AG09309 (cell line): ENCODE results near the gene PRLR.

Experiments used
- DNase-seq: peaks from one replicate; pipeline ENCODE4 v3.0.0-alpha.2; 2010; ENCODE audit warnings: low read depth
- H3K4me3 ChIP-seq: 2 replicates; pipeline ENCODE4 v1.5.1; 2011; ENCODE audit warnings: mild to moderate bottlenecking, low read depth, low read length, moderate library complexity; ENCODE audit not compliant: control insufficient read depth
- CTCF ChIP-seq: IDR thresholded peaks from 2 replicates; pipeline ENCODE4 v1.5.1; 2011; ENCODE audit warnings: mild to moderate bottlenecking, low read depth, low read length, inconsistent platforms; ENCODE audit not compliant: insufficient read depth, control insufficient read depth; ENCODE audit errors: missing control alignments

PRLR gene

GRCh38 chr5:35015063-35015462 is 215.2 kb downstream of the PRLR start:
- TF ChIP-seq CTCF, result no peak
- no peak overlapping the region for H3K4me3 ChIP-seq
- no peak for DNase-seq

GRCh38 chr5:35012796-35013195 is 217.5 kb downstream of the PRLR start:
- TF ChIP-seq CTCF, result no peak
- no peak for DNase-seq
- H3K4me3 ChIP-seq, result no peak overlapping the region

DNA sequence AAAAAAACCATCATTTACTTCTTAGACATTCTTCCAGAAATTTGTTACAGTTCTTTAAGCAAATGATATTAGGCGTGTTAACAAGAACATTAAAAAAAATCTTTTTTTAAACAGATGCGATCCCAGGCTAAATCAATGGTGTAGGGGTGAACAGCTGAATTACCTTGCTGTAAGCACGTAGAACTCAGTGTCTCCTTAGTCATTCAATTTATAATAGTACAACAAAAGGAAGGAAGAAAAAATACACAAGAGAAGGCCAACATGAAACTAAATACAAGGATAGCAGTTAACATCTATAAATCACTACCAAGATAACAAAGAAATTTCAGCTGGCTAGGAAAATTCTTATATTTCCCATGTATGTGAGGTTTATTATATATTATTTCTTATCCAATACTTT is 217.9 kb downstream of the PRLR start:
- H3K4me3 ChIP-seq, result no peak overlapping the region
- DNase-seq, result no peak
- no peak for TF ChIP-seq CTCF

- TF ChIP-seq CTCF, result no peak
- H3K4me3 ChIP-seq, result no peak overlapping the region
- no peak for DNase-seq
Measured at GRCh38 chr5:35010676-35011075, 219.6 kb downstream of the PRLR start.

DNA sequence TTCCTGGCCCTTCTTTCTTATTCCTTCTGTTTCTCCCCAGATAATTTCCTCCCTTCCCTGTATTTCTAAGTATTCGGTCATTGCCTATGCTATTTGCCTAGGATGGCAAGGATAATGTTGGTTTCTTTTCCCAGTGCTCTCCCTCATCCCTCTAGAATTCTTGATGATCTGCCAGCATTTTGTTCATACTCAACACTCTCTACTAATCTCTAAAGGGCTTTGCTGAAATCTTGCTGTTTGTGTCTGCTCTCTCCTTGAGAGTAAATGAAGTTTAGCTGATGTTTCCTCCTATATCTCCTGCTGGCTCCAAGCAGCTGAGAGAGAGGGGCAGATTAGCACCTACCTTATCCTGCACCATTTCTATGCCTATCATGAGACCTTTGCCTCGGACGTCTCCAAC is 220.6 kb downstream of the PRLR start:
- H3K4me3 ChIP-seq, result no peak overlapping the region
- no peak for TF ChIP-seq CTCF
- DNase-seq, result no peak

DNA sequence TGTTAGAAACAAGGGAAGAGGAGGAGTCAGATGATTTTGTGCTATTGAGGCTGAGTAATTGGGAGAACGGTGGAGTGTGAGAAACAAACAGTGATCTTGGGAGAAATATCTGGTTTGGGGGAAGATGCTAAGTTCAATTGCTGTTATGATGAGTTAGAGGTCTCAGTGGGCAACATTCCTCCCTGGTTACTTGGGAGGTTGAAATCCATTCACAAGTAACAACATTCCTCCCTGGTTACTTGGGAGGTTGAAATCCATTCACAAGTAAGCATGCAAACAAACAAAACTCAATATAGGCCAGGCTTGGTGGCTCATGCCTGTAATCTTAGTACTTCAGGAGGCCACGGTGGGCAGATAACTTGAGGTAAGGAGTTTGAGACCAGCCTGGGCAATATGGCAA is 221.3 kb downstream of the PRLR start:
- TF ChIP-seq CTCF, result no peak
- no peak for DNase-seq
- no peak overlapping the region for H3K4me3 ChIP-seq

GRCh38 chr5:35004771-35005170 is 225.5 kb downstream of the PRLR start:
- no peak for TF ChIP-seq CTCF
- H3K4me3 ChIP-seq, result no peak overlapping the region
- no peak for DNase-seq
